Osteoblast (primary cell): ENCODE measurements around the gene PHAF1. TPM values are rescaled to one million over a fixed set of nuclear protein-coding genes. Genes with fewer than 3 reads are reported as not detected.
A peak's percentile ranks its signal among the peaks of the same experiment; 100 is the strongest.

Experiments
- DNase-seq: peaks from one replicate; pipeline ENCODE4 v3.0.0; 2011; ENCODE audit warnings: low spot score, mixed read lengths; ENCODE audit not compliant: insufficient read length; ENCODE audit errors: missing footprints
- H2AFZ ChIP-seq: 2 replicates; pipeline ENCODE4 v1.6.0; 2011; ENCODE audit warnings: mild to moderate bottlenecking, low read length
- H3K27ac ChIP-seq: 2 replicates; pipeline ENCODE4 v1.5.1; 2011; ENCODE audit warnings: mild to moderate bottlenecking, low read depth, low read length, moderate library complexity
- H3K27me3 ChIP-seq: 2 replicates; pipeline ENCODE4 v1.6.0; 2012; ENCODE audit warnings: mild to moderate bottlenecking, control low read depth, inconsistent platforms, low read length, moderate library complexity; ENCODE audit not compliant: insufficient read depth
- H3K36me3 ChIP-seq: 2 replicates; pipeline ENCODE4 v1.5.1; 2011; ENCODE audit warnings: mild to moderate bottlenecking, low read length, control low read depth, moderate library complexity; ENCODE audit not compliant: insufficient read depth
- H3K4me1 ChIP-seq: 2 replicates; pipeline ENCODE4 v1.5.1; 2011; ENCODE audit warnings: mild to moderate bottlenecking, low read length, control low read depth, moderate library complexity; ENCODE audit not compliant: insufficient read depth
- H3K4me2 ChIP-seq: 2 replicates; pipeline ENCODE4 v1.6.0; 2011; ENCODE audit warnings: mild to moderate bottlenecking, low read length; ENCODE audit not compliant: insufficient read depth
- H3K4me3 ChIP-seq: fragments of 200-600 bp; sonication (generic); 3 replicates; pipeline ENCODE4 v1.5.1; 2012; ENCODE audit warnings: mild to moderate bottlenecking, low read length, inconsistent platforms; ENCODE audit not compliant: insufficient read depth
- H3K79me2 ChIP-seq: 2 replicates; pipeline ENCODE4 v1.6.0; 2012; ENCODE audit warnings: mild to moderate bottlenecking, low read length, control low read depth, inconsistent platforms; ENCODE audit not compliant: insufficient read depth
- H3K9me3 ChIP-seq: 2 replicates; pipeline ENCODE4 v1.5.1; 2011; ENCODE audit warnings: low read depth, low read length, control low read depth
- H4K20me1 ChIP-seq: 2 replicates; pipeline ENCODE4 v1.6.0; 2012; ENCODE audit warnings: mild to moderate bottlenecking, low read length, control low read depth; ENCODE audit not compliant: insufficient read depth
- total RNA-seq: library from RNA; depleted of rRNA; stranded (reverse); fragments of >200 nt; gene quantifications from 2 replicates; pipeline ENCODE4 v1.2.3, GENCODE V29; 2012
- TF ChIP-seq, protein P1 (sequence below): IDR thresholded peaks from 2 replicates; pipeline ENCODE4 v1.5.1; 2011; ENCODE audit warnings: mild to moderate bottlenecking, low read depth, low read length, moderate library complexity; ENCODE audit errors: extremely low read depth

PHAF1 gene
- total RNA-seq, 1 donor, result 13.8 TPM

DNA sequence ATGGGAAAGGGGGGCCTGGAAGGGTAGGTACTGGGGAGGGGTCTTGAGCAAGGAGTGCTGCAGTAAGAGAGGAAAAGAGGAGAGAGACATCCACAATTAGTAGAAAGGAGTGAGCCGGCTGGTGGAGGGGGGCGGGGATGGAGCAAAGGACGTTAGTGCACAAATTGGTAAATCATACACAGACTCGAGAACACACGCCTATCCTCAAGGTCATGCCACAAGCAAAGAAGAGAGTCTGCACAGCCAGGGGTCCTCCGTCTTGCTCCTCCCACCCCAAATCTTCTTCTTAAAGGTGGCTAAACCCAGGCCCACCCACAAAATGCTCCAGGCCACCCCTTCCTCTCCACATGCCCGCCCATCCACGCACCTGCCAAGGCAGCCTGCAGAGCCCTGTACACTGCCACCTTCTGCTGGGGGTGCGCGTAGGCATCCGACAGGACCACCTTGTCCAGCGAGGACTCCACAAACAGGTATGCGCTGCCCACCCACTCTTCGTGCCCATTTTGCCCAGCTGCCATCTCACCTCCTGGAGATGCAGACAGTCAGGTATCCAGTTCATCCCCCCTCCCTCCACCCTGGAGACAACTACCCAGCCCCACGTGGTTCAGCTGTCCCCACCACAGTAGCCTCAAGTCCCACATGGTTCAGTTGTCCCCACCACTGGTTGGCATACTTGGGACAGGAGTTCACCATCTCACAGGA is 46.6 kb downstream of the PHAF1 start:
- Histone ChIP-seq H4K20me1 (peaks cover 35% of the 10 kb centered on the region), H3K27ac (no peak overlapping the region), H3K79me2 (peaks cover 4% of the 10 kb centered on the region), H3K27me3 (no peaks in the 10 kb centered on the region), H3K4me2 (no peak overlapping the region), H3K4me3 (no peak overlapping the region), H3K4me1 (peaks cover 10% of the 10 kb centered on the region), H3K36me3 (peaks cover 6% of the 10 kb centered on the region), H2AFZ (no peak overlapping the region), H3K9me3 (no peaks in the 10 kb centered on the region)
- TF ChIP-seq, protein P1, sequence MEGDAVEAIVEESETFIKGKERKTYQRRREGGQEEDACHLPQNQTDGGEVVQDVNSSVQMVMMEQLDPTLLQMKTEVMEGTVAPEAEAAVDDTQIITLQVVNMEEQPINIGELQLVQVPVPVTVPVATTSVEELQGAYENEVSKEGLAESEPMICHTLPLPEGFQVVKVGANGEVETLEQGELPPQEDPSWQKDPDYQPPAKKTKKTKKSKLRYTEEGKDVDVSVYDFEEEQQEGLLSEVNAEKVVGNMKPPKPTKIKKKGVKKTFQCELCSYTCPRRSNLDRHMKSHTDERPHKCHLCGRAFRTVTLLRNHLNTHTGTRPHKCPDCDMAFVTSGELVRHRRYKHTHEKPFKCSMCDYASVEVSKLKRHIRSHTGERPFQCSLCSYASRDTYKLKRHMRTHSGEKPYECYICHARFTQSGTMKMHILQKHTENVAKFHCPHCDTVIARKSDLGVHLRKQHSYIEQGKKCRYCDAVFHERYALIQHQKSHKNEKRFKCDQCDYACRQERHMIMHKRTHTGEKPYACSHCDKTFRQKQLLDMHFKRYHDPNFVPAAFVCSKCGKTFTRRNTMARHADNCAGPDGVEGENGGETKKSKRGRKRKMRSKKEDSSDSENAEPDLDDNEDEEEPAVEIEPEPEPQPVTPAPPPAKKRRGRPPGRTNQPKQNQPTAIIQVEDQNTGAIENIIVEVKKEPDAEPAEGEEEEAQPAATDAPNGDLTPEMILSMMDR, result no peak
- peak; percentile 75 for DNase-seq

DNA sequence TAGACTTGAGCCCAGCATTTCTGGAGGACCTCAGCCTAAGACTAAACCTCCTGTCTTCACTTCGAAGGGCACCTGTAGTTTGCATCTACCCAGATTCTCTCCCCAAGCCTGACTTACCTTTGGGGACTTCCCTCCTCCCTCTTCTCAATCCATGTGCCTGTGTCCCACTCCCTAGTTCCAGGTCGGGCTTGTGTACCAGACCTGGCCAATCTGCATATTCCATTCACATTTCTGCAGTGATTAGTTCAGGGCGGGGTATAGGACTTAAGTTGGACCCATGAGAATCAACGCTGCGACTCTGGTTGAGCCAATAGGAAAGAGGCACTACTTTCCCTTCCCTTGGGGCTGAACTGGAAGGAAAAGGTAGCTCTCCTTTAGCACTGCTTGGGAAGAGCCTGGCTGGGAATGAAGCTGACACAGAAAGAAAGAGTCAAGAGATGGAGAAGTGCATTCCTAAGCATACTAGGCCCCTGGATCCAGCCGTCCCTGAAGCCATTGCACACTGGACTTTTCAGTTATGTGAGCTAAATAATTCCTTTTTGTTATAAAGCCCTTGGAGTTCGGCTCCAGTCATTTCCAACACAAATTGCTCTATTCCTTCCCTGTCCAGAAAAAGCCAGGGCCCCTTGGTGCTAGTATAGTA is 47.5 kb downstream of the PHAF1 start:
- peaks cover 40% of the 10 kb centered on the region for H4K20me1 ChIP-seq
- no peak overlapping the region for H3K27ac ChIP-seq
- peaks cover under 1% of the 10 kb centered on the region for H3K27me3 ChIP-seq
- H3K9me3 ChIP-seq, result no peaks in the 10 kb centered on the region
- peaks cover 6% of the 10 kb centered on the region for H3K36me3 ChIP-seq
- H3K4me1 ChIP-seq, result peaks cover 11% of the 10 kb centered on the region
- H2AFZ ChIP-seq, result no peak overlapping the region
- TF ChIP-seq, protein P1, result no peak
- DNase-seq, result peak; percentile 68
- peaks cover 4% of the 10 kb centered on the region for H3K79me2 ChIP-seq
- no peak overlapping the region for H3K4me3 ChIP-seq
- no peak overlapping the region for H3K4me2 ChIP-seq

DNA sequence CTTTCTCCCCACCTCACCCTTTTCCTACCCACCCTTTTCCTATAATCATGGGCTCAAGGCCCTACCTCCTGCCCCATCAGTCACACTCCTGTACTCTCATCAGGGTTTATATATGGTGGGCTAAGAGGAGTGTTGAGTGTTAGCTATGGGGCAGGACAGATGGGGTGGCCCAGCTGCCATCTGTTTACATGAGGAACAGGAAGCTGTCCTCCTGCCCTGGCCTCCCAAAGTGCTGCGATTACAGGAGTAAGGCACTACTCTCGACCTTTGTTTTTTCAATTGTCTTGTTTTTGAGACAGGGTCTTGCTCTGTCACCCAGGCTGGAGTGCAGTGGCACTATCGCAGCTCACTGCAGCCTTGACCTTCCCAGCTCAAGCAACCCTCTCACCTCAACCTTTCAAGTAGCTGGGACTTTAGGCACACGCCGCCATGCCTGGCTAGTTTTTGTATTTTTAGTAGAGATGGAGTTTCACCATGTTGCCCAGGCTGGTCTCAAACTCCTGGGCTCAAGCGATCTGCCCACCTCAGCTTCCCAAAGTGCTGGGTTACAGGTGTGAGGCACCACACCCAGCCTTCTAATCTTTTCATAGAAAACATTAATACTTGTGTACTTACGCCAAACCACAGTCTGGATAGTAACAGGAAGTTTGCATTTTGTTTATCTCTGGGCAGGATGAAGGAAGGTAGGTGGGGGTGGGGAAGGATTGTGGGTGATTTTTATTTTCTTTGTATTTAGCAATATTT is 48.3 kb downstream of the PHAF1 start:
- TF ChIP-seq, protein P1, result no peak
- peaks cover 11% of the 10 kb centered on the region for H3K4me1 ChIP-seq
- peak; percentile 82 for DNase-seq
- no peak overlapping the region for H3K4me3 ChIP-seq
- H3K36me3 ChIP-seq, result peaks cover 6% of the 10 kb centered on the region
- peaks cover 4% of the 10 kb centered on the region for H3K79me2 ChIP-seq
- no peak overlapping the region for H2AFZ ChIP-seq
- H3K9me3 ChIP-seq, result no peaks in the 10 kb centered on the region
- peaks cover 44% of the 10 kb centered on the region for H4K20me1 ChIP-seq
- H3K27ac ChIP-seq, result no peak overlapping the region
- H3K4me2 ChIP-seq, result no peak overlapping the region
- H3K27me3 ChIP-seq, result peaks cover 9% of the 10 kb centered on the region
